GM12872 (cell line): Measurements from ENCODE around the gene HHAT.

Experiments
- TF ChIP-seq, protein P1 (sequence below): IDR thresholded peaks from 3 replicates; pipeline ENCODE4 v1.5.1; 2011; ENCODE audit warnings: low read depth, mild to moderate bottlenecking, low read length, moderate library complexity; ENCODE audit not compliant: insufficient read depth

Gene HHAT

DNA sequence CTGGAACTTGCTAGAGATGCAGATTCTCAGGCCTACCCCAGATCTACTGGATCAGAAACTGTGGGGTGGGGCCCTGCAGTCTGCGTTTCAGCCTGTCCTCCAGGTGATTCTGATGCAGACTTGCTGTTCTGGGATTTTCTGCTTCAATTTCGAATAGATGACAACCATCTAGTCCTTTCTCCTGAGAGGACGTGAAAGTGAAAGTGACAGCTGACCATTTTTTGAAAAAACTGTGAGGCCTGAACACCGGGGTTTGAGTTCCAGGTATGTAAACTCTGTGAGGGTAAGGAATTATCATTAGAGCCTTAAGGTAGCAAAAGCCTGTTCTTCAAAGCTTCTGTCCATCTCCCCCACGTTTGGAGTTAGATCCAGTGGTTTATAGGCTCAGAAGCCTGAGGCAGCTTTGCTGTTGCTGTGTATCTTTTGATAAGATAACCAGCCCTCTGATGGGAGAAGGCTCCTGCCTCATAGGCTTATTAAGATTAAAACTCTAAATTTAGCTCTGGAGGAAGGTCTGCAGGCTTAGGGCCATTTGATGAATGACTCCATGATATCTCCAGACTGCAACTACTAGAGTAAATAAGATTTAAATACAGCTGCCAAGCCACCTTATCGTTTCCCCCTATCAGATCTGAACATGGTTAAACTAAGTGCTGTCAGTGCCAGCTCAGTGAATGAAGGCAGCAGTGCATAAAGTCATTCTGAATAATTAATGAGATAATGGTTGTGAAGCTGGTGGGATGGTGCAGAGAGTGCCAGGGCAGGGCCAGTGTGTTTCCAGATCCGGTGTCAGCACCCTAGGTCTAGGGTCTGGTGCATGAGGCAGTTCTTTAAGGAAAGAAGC lies 335.2 kb downstream of the HHAT start:
- TF ChIP-seq, protein P1, sequence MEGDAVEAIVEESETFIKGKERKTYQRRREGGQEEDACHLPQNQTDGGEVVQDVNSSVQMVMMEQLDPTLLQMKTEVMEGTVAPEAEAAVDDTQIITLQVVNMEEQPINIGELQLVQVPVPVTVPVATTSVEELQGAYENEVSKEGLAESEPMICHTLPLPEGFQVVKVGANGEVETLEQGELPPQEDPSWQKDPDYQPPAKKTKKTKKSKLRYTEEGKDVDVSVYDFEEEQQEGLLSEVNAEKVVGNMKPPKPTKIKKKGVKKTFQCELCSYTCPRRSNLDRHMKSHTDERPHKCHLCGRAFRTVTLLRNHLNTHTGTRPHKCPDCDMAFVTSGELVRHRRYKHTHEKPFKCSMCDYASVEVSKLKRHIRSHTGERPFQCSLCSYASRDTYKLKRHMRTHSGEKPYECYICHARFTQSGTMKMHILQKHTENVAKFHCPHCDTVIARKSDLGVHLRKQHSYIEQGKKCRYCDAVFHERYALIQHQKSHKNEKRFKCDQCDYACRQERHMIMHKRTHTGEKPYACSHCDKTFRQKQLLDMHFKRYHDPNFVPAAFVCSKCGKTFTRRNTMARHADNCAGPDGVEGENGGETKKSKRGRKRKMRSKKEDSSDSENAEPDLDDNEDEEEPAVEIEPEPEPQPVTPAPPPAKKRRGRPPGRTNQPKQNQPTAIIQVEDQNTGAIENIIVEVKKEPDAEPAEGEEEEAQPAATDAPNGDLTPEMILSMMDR, result no peak

- TF ChIP-seq, protein P1, result no peak
Observed at GRCh38 chr1:210669951-210670350, 341.2 kb downstream of the HHAT start.

DNA sequence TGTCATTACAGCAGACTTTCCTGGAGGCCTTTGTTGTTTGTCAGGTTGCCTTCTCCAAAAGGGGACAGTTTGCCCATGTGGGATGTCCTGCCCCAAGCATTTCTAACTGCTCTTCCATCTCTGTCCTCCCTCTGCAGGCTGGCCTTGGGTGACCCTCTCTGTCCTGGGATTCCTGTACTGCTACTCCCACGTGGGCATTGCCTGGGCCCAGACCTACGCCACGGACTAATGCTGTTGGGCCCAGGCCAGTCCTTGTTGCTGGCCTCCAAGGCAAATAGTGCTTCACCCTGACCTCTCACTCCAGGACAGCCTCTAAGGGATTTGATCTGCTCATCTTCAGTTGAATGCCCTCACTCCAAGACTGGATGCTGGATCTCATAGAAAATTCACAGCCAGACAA lies 345.4 kb downstream of the HHAT start:
- TF ChIP-seq, protein P1, result no peak

DNA sequence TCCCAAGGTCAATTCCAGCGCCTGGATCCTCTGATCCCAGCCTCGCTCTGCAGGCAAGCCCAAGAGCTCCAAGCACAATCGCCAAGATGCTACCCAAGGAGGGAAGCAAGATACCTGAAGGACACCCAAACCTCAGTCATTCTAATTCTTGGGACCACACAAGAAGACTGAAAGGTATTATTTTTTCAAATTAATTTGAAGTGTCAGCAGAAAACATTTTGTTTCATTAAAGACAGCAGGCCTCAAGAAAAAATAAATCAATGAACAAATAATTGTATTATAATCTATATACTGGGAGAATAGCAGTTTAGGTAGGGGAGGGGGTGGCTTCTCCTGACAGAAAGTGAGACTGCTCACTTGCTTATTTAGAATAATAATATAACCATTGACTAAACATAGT lies 347.8 kb downstream of the HHAT start:
- TF ChIP-seq, protein P1, result no peak

- TF ChIP-seq, protein P1, result no peak
Observed at GRCh38 chr1:210677533-210677932, 348.8 kb downstream of the HHAT start.

DNA sequence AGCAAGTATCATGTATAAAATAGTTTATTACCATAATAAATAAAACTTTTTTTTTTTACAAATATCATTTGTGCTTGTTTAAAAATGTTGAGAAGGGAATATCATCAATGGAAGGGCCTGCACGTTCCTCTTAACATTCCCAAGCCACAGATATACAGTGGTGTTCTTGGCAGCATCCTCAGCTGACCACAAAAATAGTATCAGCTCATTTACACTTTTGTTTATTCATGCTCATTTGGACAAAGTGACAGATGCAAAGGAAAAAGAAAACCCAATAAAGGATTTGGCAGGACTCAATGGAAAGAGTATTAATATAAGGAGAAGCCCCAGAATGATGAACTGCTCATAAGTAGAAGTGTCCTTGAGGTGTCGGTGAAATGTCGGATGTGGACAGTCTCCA lies 349.6 kb downstream of the HHAT start:
- TF ChIP-seq, protein P1, result no peak

GRCh38 chr1:210681158-210681557 lies 352.5 kb downstream of the HHAT start:
- TF ChIP-seq, protein P1, result no peak
